Erythroblast (primary cell): Measurements from ENCODE around the gene KRTAP4-11.

ENCODE experiments used
- GATA1 ChIP-seq: IDR thresholded peaks from 2 replicates; pipeline ENCODE4 v1.6.1; 2011; ENCODE audit warnings: low read depth, mild to moderate bottlenecking, control low read depth, low read length, moderate library complexity
- POLR2A ChIP-seq: IDR thresholded peaks from 2 replicates; pipeline ENCODE4 v1.6.1; 2011; ENCODE audit warnings: mild to moderate bottlenecking, low read length

- TF ChIP-seq POLR2A (no peak), GATA1 (no peak)
Observed at GRCh38 chr17:41150026-41150425, 31.9 kb upstream of the KRTAP4-11 start.
